GM12878 (cell line): ENCODE data around the gene INF2. TPM values are rescaled to one million over a fixed set of nuclear protein-coding genes. Genes with fewer than 3 reads are reported as not detected.

Source experiments
- ATAC-seq: fragments of 200-7000 bp; cut with Tn5 transposase; 3 replicates; pipeline ENCODE4 v1.9.1; 2020; ENCODE audit warnings: mild to moderate bottlenecking, moderate library complexity
- BruUV-seq: library from RNA; stranded (reverse); fragments of 400-500 nt; replicated peaks from 2 replicates; lab custom pipeline; 2021; lab: Mats Ljungman, UMichigan
- CTCF ChIA-PET: fragments of 300-600 bp; sonication (Branson Sonifier 250); formaldehyde crosslinking; extraction: SDS; loops from one replicate; lab custom pipeline; 2021; ENCODE audit warnings: inconsistent platforms; lab: Yijun Ruan, JAX
- POLR2A ChIA-PET: fragments of 350-600 bp; formaldehyde crosslinking; extraction: SDS; loops from one replicate; lab custom pipeline; 2021; ENCODE audit warnings: inconsistent platforms; lab: Charles Lee
- RAD21 ChIA-PET: fragments of 300-600 bp; sonication (Branson Sonifier 250); formaldehyde crosslinking; loops from one replicate; lab custom pipeline; 2023; ENCODE audit warnings: antibody characterized with exemption; ENCODE audit not compliant: unreplicated experiment; lab: Charles Lee
- SMC1A ChIA-PET: fragments of 300-600 bp; sonication (Branson Sonifier 250); formaldehyde crosslinking; loops from one replicate; lab custom pipeline; 2023; ENCODE audit not compliant: unreplicated experiment, uncharacterized antibody; lab: Charles Lee
- DNase-seq: peaks from one replicate; pipeline ENCODE4 v3.0.0-alpha.2; 2011; ENCODE audit warnings: low read depth, low spot score
- FAIRE-seq: peaks from 3 replicates; lab custom pipeline; 2011; peaks lifted over from hg19 to GRCh38; lab: Jason Lieb, UNC
- H2AFZ ChIP-seq: 2 replicates; pipeline ENCODE4 v1.6.0; 2011; ENCODE audit warnings: low read depth, low read length, control low read depth; ENCODE audit not compliant: control insufficient read depth
- H3K27ac ChIP-seq: 2 replicates; pipeline ENCODE4 v1.5.1; 2011; ENCODE audit warnings: control low read depth; ENCODE audit not compliant: control insufficient read depth, insufficient read depth
- H3K27me3 ChIP-seq, 2 experiments: replicated peaks in 1 of 2; 2 replicates each; pipeline versions ENCODE4 v1.6.0 to v1.6.1; 2011; ENCODE audit warnings: low read length in 1 of 2; ENCODE audit not compliant: control insufficient read depth in 2 of 2, insufficient read depth in 2 of 2
- H3K36me3 ChIP-seq, 2 experiments: 2 replicates each; pipeline ENCODE4 v1.5.1; 2011; ENCODE audit warnings: low read length in 1 of 2; ENCODE audit not compliant: control insufficient read depth in 2 of 2, insufficient read depth in 2 of 2
- H3K4me1 ChIP-seq: 2 replicates; pipeline ENCODE4 v1.6.1; 2011; ENCODE audit warnings: mild to moderate bottlenecking, low read length, moderate library complexity, mixed read lengths; ENCODE audit not compliant: control insufficient read depth, insufficient read depth
- H3K4me2 ChIP-seq: 2 replicates; pipeline ENCODE4 v1.6.0; 2011; ENCODE audit warnings: control low read depth; ENCODE audit not compliant: control insufficient read depth, insufficient read depth
- H3K4me3 ChIP-seq: fragments of 200-600 bp; sonication (generic); 2 replicates; pipeline ENCODE4 v1.5.1; 2016
- H3K79me2 ChIP-seq: 2 replicates; pipeline ENCODE4 v1.6.0; 2011; ENCODE audit warnings: low read length; ENCODE audit not compliant: control insufficient read depth, insufficient read depth
- H3K9ac ChIP-seq: 2 replicates; pipeline ENCODE4 v1.8.0; 2011; ENCODE audit warnings: low read length, control low read depth, mixed read lengths; ENCODE audit not compliant: control insufficient read depth, insufficient read depth
- H3K9me3 ChIP-seq: replicated peaks from 3 replicates; pipeline ENCODE4 v1.5.1; 2011; ENCODE audit warnings: mild to moderate bottlenecking, low read length; ENCODE audit not compliant: control insufficient read depth, insufficient read depth
- H4K20me1 ChIP-seq: 2 replicates; pipeline ENCODE4 v1.6.0; 2011; ENCODE audit not compliant: control insufficient read depth, insufficient read depth
- CBX3 ChIP-seq: fragments of 200-600 bp; sonication (generic); IDR thresholded peaks from 2 replicates; pipeline ENCODE4 v1.6.1; 2016; ENCODE audit warnings: low read depth, borderline replicate concordance
- FOXK2 ChIP-seq: fragments of 450-650 bp; IDR thresholded peaks from 2 replicates; pipeline ENCODE4 v1.6.1; 2017; ENCODE audit warnings: mild to moderate bottlenecking, moderate library complexity
- NBN ChIP-seq: fragments of 450-650 bp; IDR thresholded peaks from 2 replicates; pipeline ENCODE4 v1.6.1; 2016
- RFX5 ChIP-seq: IDR thresholded peaks from 2 replicates; pipeline ENCODE4 v1.6.1; 2011; ENCODE audit warnings: low read depth, low read length, improper control_type of control experiment
- WGBS: methylation state at CpG from one replicate; pipeline ENCODE4 v1.1.6; 2016; ENCODE audit warnings: low lambda C conversion rate; ENCODE audit not compliant: insufficient replicate concordance, insufficient coverage; ENCODE audit errors: missing lambda C conversion rate; 5-methylcytosine and 5-hydroxymethylcytosine counted together
- in situ Hi-C: fragments of 300-500 bp; cut with MboI; formaldehyde crosslinking; loops from 9 replicates; pipeline ENCODE4 v1.14.3; 2018; ENCODE audit warnings: mixed read lengths
- intact Hi-C: fragments of 100-400 bp; cut with micrococcal nuclease; formaldehyde crosslinking; loops from one replicate; pipeline ENCODE4 v1.14.2; 2022; ENCODE audit not compliant: unreplicated experiment
- polyA plus RNA-seq, 11 experiments: library from polyadenylated mRNA; depleted of rRNA in 4 of 11; unstranded in 6 of 11; stranded (reverse) in 5 of 11; fragments of >200 nt; fragmentation: Nextera tagmentation in 4 of 11; fragmentation: Illumina TruSeq in 1 of 11; extraction: Ambion mirVana in 4 of 11; extraction: Trizol in 1 of 11; gene quantifications; 1 replicate in 1 of 11; 2 replicates in 10 of 11; pipeline versions ENCODE4 v1.2.1 to v1.2.3, GENCODE V29; 2011 to 2016; ENCODE audit warnings: inconsistent platforms in 2 of 11, missing spikeins in 2 of 11, low read depth in 1 of 11
- total RNA-seq, 4 experiments: library from RNA; depleted of rRNA in 3 of 4; stranded (reverse); fragments of >200 nt in 3 of 4; fragmentation: Illumina TruSeq in 1 of 4; extraction: Trizol in 1 of 4; gene quantifications; 2 replicates each; pipeline versions ENCODE4 v1.2.1 to v1.2.3, GENCODE V29; 2013 to 2021

INF2 gene
- total and polyA plus RNA-seq, 10 of the 15 experiments (the other 5 are each of a cell fraction or from before 2014, with no cell fraction given), result 0.72 to 43.2 (median 8.3) TPM

DNA sequence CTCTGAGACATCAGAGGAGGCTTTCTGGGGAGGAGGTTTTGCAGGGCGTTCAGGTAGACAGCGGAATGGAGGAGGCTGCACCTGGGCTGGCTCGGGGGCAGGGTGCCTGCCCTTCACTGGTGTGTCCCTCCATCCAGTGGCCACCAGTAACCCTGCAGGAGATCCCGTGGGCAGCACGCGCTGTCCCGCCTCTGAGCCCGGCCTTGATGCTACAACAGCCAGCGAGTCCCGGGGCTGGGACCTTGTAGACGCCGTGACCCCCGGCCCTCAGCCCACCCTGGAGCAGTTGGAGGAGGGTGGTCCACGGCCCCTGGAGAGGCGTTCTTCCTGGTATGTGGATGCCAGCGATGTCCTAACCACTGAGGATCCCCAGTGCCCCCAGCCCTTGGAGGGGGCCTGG is 24.6 kb downstream of the INF2 start:
- Histone ChIP-seq H3K9ac (no peak overlapping the region), H2AFZ (no peak overlapping the region), H3K36me3 (no peaks in the 10 kb centered on the region; a peak in 1 of 4 replicates), H3K4me2 (no peak overlapping the region), H4K20me1 (no peaks in the 10 kb centered on the region), H3K9me3 (no peaks in the 10 kb centered on the region), H3K79me2 (no peaks in the 10 kb centered on the region), H3K27ac (no peak overlapping the region), H3K4me3 (no peak overlapping the region), H3K4me1 (no peaks in the 10 kb centered on the region), H3K27me3 (no peaks in the 10 kb centered on the region)
- ATAC-seq (no peak), FAIRE-seq (no peak), DNase-seq (no peak)
- SMC1A ChIA-PET, result no interaction called here
- RAD21 ChIA-PET, result no interaction called here
- intact Hi-C loops, result no loop called here
- no TSS peak for BruUV-seq
- CTCF ChIA-PET, result no interaction called here
- POLR2A ChIA-PET, result no interaction called here
- 93% methylated on average over 16 of the region's 16 CpGs for WGBS
- in situ Hi-C loops, result no loop called here
- TF ChIP-seq NBN, result no peak

DNA sequence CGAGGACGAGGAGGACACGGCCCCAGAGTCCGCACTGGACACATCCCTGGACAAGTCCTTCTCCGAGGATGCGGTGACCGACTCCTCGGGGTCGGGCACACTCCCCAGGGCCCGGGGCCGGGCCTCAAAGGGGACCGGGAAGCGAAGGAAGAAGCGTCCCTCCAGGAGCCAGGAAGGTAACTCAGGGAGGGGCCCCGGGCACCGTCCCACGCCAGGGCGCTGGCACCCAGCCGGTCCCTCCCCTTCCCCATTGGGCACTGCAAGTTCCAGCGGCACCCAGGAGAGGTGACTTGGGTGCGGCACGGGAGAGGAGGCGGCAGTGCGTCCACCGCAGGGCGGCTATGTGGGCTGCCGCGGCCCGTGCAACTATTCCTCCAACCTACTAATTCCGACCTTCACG is 25.3 kb downstream of the INF2 start:
- ChIA-PET CTCF (no interaction called here), SMC1A (no interaction called here), POLR2A (no interaction called here), RAD21 (no interaction called here)
- H3K4me1 ChIP-seq, result no peaks in the 10 kb centered on the region
- no peak for TF ChIP-seq FOXK2
- no peak for TF ChIP-seq CBX3
- no peak for TF ChIP-seq RFX5
- no TSS peak for BruUV-seq
- H3K79me2 ChIP-seq, result no peaks in the 10 kb centered on the region
- 90% methylated on average over 30 of the region's 31 CpGs for WGBS
- no peak overlapping the region for H3K4me2 ChIP-seq
- H4K20me1 ChIP-seq, result no peaks in the 10 kb centered on the region
- H3K4me3 ChIP-seq, result no peak overlapping the region
- no peak overlapping the region for H3K27ac ChIP-seq
- H3K27me3 ChIP-seq, result no peaks in the 10 kb centered on the region
- H3K9ac ChIP-seq, result no peak overlapping the region
- no peaks in the 10 kb centered on the region; a peak in 1 of 4 replicates for H3K36me3 ChIP-seq
- FAIRE-seq (no peak), ATAC-seq (no peak), DNase-seq (no peak)
- H3K9me3 ChIP-seq, result no peaks in the 10 kb centered on the region
- in situ Hi-C loops (no loop called here), intact Hi-C loops (no loop called here)
- no peak overlapping the region for H2AFZ ChIP-seq
